Keratinocyte (primary cell): ENCODE data around the gene RAMP1. TPM values are rescaled to one million over a fixed set of nuclear protein-coding genes. Genes with fewer than 3 reads are reported as not detected.

ENCODE experiments used
- DNase-seq: peaks from one replicate; pipeline ENCODE4 v3.0.0-alpha.2; 2011; ENCODE audit warnings: low read depth, missing footprints, low spot score
- FAIRE-seq: peaks from 2 replicates; lab custom pipeline; 2011; peaks lifted over from hg19 to GRCh38; lab: Jason Lieb, UNC
- H2AFZ ChIP-seq: 2 replicates; pipeline ENCODE4 v1.6.0; 2012; ENCODE audit warnings: low read length, control low read depth, inconsistent platforms; ENCODE audit not compliant: control insufficient read depth
- H3K27ac ChIP-seq: 2 replicates; pipeline ENCODE4 v1.5.1; 2011; ENCODE audit warnings: low read length; ENCODE audit not compliant: control insufficient read depth, insufficient read depth
- H3K27me3 ChIP-seq: 3 replicates; pipeline ENCODE4 v1.6.0; 2011; ENCODE audit warnings: low read length; ENCODE audit not compliant: control insufficient read depth, insufficient read depth; ENCODE audit errors: extremely low read depth
- H3K36me3 ChIP-seq, 2 experiments: 2 replicates in 1 of 2; 3 replicates in 1 of 2; pipeline ENCODE4 v1.5.1; 2011; ENCODE audit warnings: low read length in 2 of 2, mild to moderate bottlenecking in 1 of 2; ENCODE audit not compliant: control insufficient read depth in 2 of 2, insufficient read depth in 2 of 2; ENCODE audit errors: extremely low read depth in 1 of 2
- H3K4me1 ChIP-seq: 3 replicates; pipeline ENCODE4 v1.5.1; 2011; ENCODE audit warnings: low read length; ENCODE audit not compliant: control insufficient read depth, insufficient read depth; ENCODE audit errors: extremely low read depth
- H3K4me2 ChIP-seq: 3 replicates; pipeline ENCODE4 v1.6.0; 2011; ENCODE audit warnings: low read depth, low read length; ENCODE audit not compliant: control insufficient read depth, insufficient read depth; ENCODE audit errors: extremely low read depth
- H3K4me3 ChIP-seq, 3 experiments: fragments of 200-600 bp in 1 of 3; sonication (generic) in 1 of 3; 2 replicates in 2 of 3; 3 replicates in 1 of 3; pipeline ENCODE4 v1.5.1; 2011 to 2016; ENCODE audit warnings: low read length in 3 of 3, mild to moderate bottlenecking in 3 of 3, control low read depth in 2 of 3, inconsistent platforms in 1 of 3, low read depth in 1 of 3, mixed read lengths in 1 of 3, mixed run types in 1 of 3, moderate library complexity in 1 of 3; ENCODE audit not compliant: control insufficient read depth in 2 of 3, insufficient read depth in 2 of 3; ENCODE audit errors: extremely low read depth in 1 of 3
- H3K79me2 ChIP-seq: 2 replicates; pipeline ENCODE4 v1.6.0; 2012; ENCODE audit warnings: low read length; ENCODE audit not compliant: control insufficient read depth, insufficient read depth
- H3K9ac ChIP-seq: 3 replicates; pipeline ENCODE4 v1.6.0; 2011; ENCODE audit warnings: low read length; ENCODE audit not compliant: control insufficient read depth, insufficient read depth; ENCODE audit errors: extremely low read depth
- H3K9me1 ChIP-seq: 3 replicates; pipeline ENCODE4 v1.6.0; 2011; ENCODE audit warnings: low read length; ENCODE audit not compliant: control insufficient read depth, insufficient read depth; ENCODE audit errors: extremely low read depth
- H3K9me3 ChIP-seq: 2 replicates; pipeline ENCODE4 v1.5.1; 2012; ENCODE audit warnings: low read depth, low read length; ENCODE audit not compliant: control insufficient read depth
- H4K20me1 ChIP-seq: 3 replicates; pipeline ENCODE4 v1.6.0; 2011; ENCODE audit warnings: low read length; ENCODE audit not compliant: control insufficient read depth, insufficient read depth; ENCODE audit errors: extremely low read depth
- EZH2 ChIP-seq: IDR thresholded peaks from one replicate; pipeline ENCODE4 v1.6.1; 2012; ENCODE audit warnings: inconsistent platforms, mild to moderate bottlenecking, low read length, moderate library complexity
- dilution Hi-C: fragments of 300-500 bp; cut with MboI; formaldehyde crosslinking; loops from one replicate; pipeline ENCODE4 v1.7.0; 2020; ENCODE audit warnings: low sequenced_read_pairs; ENCODE audit not compliant: extremely low pct_ligation_motif_present
- polyA plus RNA-seq, 5 experiments: library from polyadenylated mRNA; depleted of rRNA in 3 of 5; stranded (reverse) in 3 of 5; stranded (forward) in 1 of 5; unstranded in 1 of 5; fragments of >200 nt; gene quantifications; 1 replicate in 1 of 5; 2 replicates in 3 of 5; 3 replicates in 1 of 5; pipeline versions ENCODE4 v1.2.1 to v1.2.3, GENCODE V29; 2011 to 2012; ENCODE audit warnings: missing spikeins in 2 of 5, low read depth in 1 of 5, low replicate concordance in 1 of 5
- TF ChIP-seq, protein P1 (sequence below), 3 experiments: IDR thresholded peaks in 1 of 3; conservative IDR thresholded peaks in 1 of 3; optimal IDR thresholded peaks in 1 of 3; 2 replicates in 2 of 3; 3 replicates in 1 of 3; pipeline versions ENCODE3 to v1.5.1; 2011; ENCODE audit warnings: low read length in 3 of 3, mild to moderate bottlenecking in 3 of 3, moderate library complexity in 2 of 3, control low read depth in 1 of 3, inconsistent platforms in 1 of 3; ENCODE audit not compliant: insufficient read depth in 2 of 3; ENCODE audit errors: extremely low read depth in 1 of 3

The RAMP1 gene
- polyA plus RNA-seq, 1 donor (not counting 4 experiments of a cell fraction or from before 2014, with no cell fraction given): 0.69 TPM

- DNase-seq: no peak
- H3K4me2 ChIP-seq: no peak overlapping the region
- H3K36me3 ChIP-seq: no peaks in the 10 kb centered on the region
- H3K9me3 ChIP-seq: no peaks in the 10 kb centered on the region
- no peaks in the 10 kb centered on the region for H3K9me1 ChIP-seq
- H3K4me1 ChIP-seq: peaks cover 12% of the 10 kb centered on the region
- no peak overlapping the region for H2AFZ ChIP-seq
- no peaks in the 10 kb centered on the region for H4K20me1 ChIP-seq
- FAIRE-seq: no peak
- no peak overlapping the region for H3K9ac ChIP-seq
- dilution Hi-C loops: no loop called here
- H3K4me3 ChIP-seq: no peak overlapping the region
- TF ChIP-seq, protein P1, sequence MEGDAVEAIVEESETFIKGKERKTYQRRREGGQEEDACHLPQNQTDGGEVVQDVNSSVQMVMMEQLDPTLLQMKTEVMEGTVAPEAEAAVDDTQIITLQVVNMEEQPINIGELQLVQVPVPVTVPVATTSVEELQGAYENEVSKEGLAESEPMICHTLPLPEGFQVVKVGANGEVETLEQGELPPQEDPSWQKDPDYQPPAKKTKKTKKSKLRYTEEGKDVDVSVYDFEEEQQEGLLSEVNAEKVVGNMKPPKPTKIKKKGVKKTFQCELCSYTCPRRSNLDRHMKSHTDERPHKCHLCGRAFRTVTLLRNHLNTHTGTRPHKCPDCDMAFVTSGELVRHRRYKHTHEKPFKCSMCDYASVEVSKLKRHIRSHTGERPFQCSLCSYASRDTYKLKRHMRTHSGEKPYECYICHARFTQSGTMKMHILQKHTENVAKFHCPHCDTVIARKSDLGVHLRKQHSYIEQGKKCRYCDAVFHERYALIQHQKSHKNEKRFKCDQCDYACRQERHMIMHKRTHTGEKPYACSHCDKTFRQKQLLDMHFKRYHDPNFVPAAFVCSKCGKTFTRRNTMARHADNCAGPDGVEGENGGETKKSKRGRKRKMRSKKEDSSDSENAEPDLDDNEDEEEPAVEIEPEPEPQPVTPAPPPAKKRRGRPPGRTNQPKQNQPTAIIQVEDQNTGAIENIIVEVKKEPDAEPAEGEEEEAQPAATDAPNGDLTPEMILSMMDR (optimal IDR thresholded peaks at IDR 0.05 in 1 of 3, IDR thresholded peaks at IDR 0.05 in 1 of 3, conservative IDR thresholded peaks at IDR 0.05 in 1 of 3; ENCODE audit: extremely low read depth in 1 of 3, insufficient read depth in 2 of 3, low read length in 3 of 3): no peak
- TF ChIP-seq EZH2: no peak
- H3K79me2 ChIP-seq: no peaks in the 10 kb centered on the region
- H3K27ac ChIP-seq: no peak overlapping the region
- no peaks in the 10 kb centered on the region for H3K27me3 ChIP-seq
Observed at GRCh38 chr2:237827421-237827987, 31.9 kb upstream of the RAMP1 start.

DNA sequence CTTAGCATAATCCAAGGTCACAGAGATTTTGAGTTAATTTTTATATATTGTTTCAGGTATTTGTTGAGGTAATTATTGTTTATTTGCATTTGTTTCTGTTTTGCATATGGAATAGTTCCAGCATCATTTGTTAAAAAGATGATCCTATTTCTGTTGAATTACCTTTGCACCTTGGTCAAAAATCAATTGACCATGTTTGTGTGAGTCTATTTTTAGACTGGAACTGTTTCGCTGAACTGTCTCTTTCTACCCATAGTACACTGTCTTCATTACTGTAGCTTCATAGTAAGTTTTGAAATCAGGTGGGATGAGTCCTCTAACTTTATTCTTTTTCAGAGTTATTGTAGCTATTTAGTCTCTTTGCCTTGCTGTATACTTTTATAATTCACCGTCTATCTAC is 28.9 kb upstream of the RAMP1 start:
- Histone ChIP-seq H4K20me1 (no peaks in the 10 kb centered on the region), H3K4me3 (no peak overlapping the region), H3K9me1 (no peaks in the 10 kb centered on the region), H3K9ac (no peak overlapping the region), H3K9me3 (no peaks in the 10 kb centered on the region), H3K79me2 (no peaks in the 10 kb centered on the region), H3K27ac (no peak overlapping the region), H2AFZ (no peak overlapping the region), H3K4me2 (no peak overlapping the region), H3K4me1 (no peaks in the 10 kb centered on the region), H3K27me3 (no peaks in the 10 kb centered on the region), H3K36me3 (no peaks in the 10 kb centered on the region)
- DNase-seq (no peak), FAIRE-seq (no peak)
- dilution Hi-C loops: no loop called here
- TF ChIP-seq, protein P1 (optimal IDR thresholded peaks at IDR 0.05 in 1 of 3, IDR thresholded peaks at IDR 0.05 in 1 of 3, conservative IDR thresholded peaks at IDR 0.05 in 1 of 3; ENCODE audit: extremely low read depth in 1 of 3, insufficient read depth in 2 of 3, low read length in 3 of 3): no peak
- TF ChIP-seq EZH2: no peak
